OCI-M1 (cell line): ENCODE measurements around the gene MECR.
"Not testable (repeated sequence)": the region's sequence is repeated elsewhere in the genome, so short reads cannot be mapped to it uniquely, and the experiment has no call there.

ENCODE experiments used
- DNase-seq: peaks from one replicate; lab custom pipeline; 2025; lab: John Stamatoyannopoulos, UW

Gene MECR

DNA sequence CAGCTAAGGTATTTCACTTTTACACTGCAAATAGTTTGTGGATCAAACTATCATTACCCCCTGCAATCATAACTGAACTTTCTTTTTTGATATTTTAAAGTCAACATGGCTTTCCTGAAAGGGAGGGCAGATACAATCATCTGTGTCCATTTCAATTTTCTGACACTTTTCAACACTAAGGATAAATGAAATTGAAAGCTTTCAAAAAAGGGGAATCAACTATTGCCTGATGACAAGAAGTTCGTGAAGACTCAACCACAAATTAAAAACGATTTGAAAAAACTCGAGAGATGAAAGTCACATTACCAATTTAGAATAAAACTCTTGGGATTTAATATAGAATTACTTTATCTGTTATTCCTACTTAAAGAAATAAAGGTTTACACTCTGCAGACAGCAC is 60.8 kb downstream of the MECR start:
- DNase-seq: no peak

- no peak for DNase-seq
Measured at GRCh38 chr1:29167904-29168303, 62.8 kb downstream of the MECR start.

DNA sequence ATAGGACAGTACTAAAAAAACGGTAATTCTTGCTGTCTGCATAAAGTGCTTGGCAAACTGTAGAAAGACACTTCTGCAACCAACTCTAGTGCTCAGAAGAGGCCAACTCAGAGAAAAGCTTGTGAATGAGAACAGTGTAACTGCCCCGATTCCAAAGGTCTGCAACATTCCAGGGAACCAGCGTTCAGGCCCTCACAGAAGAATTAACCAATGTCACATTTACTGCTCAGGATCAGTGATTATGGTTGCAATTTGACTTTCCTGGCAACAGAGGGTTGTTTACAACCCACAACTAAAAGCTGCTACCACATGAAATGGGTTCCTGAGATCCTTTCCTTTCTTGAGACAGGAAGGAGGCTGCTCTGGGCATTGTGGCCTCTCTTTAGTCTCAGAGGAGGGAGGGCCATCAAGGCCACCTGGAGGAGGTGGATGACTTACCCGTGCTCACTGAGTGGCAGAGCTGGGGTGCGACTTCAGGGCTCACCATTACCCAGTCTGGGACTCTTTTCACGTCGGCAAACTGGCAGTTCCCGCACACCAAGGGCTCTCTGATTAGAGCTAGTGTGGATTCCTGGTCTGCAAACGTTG is 64.3 kb downstream of the MECR start:
- DNase-seq: no peak

- no peak for DNase-seq
Measured at GRCh38 chr1:29164588-29164987, 66.1 kb downstream of the MECR start.

- no peak for DNase-seq
Measured at GRCh38 chr1:29162476-29163138, 68.1 kb downstream of the MECR start.

DNA sequence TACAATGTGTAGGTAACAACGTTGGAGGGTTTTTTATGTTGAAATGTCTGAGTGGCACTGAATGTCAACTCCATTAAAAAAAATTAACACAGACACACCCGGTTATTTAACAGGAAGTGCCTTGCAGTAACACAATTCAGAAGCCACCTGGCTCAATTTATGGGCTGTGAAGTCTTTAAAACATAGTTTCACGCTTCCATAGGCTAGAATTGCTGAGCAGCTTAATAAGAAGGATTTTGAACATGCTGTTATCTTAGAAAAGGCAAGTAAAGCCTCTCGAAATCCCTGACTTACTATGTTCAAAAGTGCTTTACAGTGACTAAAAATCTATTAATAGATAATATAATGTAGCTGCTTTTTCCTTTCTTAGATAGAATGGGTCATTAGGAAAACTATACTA is 68.7 kb downstream of the MECR start:
- no peak for DNase-seq

- no peak for DNase-seq
Measured at GRCh38 chr1:29159773-29160172, 71.0 kb downstream of the MECR start.

- DNase-seq: no peak
Measured at GRCh38 chr1:29157269-29157601, 73.5 kb downstream of the MECR start.

GRCh38 chr1:29156543-29157268 is 74.0 kb downstream of the MECR start:
- DNase-seq: peak; percentile 97

GRCh38 chr1:29152046-29152805 is 78.5 kb downstream of the MECR start:
- no peak for DNase-seq

DNA sequence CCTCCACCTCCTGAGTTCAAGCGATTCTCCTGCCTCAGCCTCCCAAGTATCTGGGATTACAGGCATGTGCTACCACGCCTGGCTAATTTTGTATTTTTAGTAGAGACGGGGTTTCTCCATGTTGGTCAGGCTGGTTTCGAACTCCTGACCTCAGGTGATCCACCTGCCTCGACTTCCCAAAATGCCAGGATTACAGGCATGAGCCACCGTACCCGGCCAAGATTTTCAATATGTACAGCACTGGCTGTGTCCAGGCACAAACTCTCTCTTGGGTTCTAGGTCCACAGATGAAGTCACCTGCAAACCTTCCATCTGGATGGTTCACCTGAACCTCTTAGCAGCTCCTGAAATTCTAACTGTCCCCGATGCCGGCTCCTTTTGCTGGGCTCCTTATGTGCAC is 80.4 kb downstream of the MECR start:
- DNase-seq: not testable (repeated sequence)

DNA sequence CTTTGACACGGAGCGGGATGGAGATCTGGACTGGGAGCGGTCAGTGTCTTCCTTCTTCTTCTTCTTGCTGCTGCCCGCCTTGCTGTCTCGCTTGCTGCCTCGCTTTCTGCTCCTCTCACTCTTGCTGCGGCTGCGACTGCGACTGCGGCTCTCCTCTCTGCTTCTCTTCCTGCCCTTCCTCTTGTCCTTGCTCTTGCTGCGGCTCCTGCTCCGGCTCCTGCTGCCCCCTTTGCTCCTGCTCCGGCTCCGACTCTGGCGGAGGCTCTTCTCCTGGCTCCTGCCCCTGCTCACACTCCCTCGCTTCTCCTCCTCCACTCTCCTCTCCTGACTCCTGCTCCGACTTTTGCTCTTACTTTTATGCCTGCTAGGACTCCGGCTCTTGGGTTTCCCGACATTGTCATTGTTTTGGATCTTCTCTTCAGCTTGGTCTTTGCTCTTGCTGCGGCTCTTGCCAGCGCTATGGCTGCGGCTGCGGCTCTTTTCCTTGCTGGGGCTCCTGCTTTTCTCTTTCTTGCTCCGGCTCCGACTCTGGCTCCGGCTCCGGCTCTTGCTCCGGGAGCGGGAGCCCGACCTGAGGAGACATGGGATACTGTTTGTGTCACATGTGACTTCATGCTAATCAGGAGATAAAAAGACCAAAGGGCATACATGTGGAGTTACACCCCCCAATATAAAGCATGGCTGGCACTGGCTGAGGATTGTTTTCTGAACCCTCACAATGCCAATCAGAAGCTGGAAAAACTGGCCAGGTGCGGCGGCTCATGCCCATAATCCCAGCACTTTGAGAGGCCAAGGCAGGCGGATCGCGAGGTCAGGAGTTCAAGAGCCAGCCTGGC is 81.9 kb downstream of the MECR start:
- no peak for DNase-seq

DNA sequence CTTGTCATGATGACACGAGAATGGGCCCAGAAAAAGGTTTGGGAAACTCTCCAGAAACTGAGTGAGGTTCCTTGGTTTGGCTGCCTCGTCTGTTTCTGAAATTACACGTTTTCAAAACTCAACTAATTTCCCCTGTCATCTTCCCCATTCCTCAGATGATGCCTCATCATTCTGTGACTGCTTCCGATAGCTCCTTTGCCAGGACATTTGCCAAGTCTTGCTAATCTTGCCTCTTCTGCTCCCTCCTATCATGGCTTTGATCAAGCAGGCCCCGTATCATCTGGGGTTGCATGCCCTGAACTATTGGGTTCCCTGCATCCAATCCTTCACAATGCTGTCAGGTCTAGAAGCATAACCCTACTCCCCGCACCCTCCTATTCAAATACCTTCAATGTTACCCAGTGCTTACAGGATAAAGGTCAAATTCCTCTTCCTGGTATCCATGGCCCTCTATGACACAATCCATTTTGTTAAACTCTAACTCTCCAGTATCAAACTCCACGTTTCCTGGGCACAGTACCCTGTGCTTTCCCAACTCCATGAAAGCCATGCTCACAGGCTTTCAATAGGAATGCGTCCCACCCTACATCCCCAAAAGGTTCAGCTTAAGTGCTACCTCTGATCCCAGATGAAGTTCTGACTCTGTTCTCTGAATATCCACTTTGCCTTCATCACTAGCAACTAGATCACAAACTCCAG is 84.8 kb downstream of the MECR start:
- no peak for DNase-seq

DNA sequence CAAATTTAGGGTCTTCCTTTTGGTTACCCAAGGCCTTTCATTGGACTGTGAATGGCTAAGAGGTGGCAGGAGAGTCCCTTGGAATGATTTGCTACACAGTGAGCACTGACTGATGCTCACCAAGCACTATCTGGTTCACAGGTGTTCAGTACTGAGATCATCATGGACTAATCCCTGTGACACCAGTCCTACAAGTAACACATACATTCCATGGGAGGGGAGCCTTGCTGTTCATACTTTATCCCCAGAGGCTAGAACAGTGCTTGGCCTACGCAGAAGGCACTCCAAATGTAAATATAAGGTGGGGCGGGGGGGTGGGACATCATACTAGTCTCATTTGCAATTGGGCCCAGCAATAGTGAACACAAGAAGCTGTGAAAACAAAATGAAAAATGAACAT is 86.6 kb downstream of the MECR start:
- no peak for DNase-seq

- no peak for DNase-seq
Measured at GRCh38 chr1:29142714-29143113, 88.0 kb downstream of the MECR start.
